ENCODE results near the gene EIF4E1B. TPM values are rescaled to one million over a fixed set of nuclear protein-coding genes. Genes with fewer than 3 reads are reported as not detected.
A peak's percentile ranks its signal among the peaks of the same experiment; 100 is the strongest.

Gene EIF4E1B
- total RNA-seq, 1 experiment from 2014 or later = not detected

- H3K27ac ChIP-seq (ENCODE audit: low read depth, low read length, poor library complexity, severe bottlenecking) = peak within 1 kb of the TSS; percentile 71
Measured at GRCh38 chr5:176609724-176610434, 20.6 kb upstream of the EIF4E1B start, which contains the start of gene GPRIN1. TSS of gene GPRIN1 (minus strand) at chr5:176610156. CDS start at chr5:176599834, 10,322 bp downstream.

GRCh38 chr5:176610435-176610773 is 20.1 kb upstream of the EIF4E1B start:
- POLR2A ChIA-PET (ENCODE audit: low non-redundant PET) = no interaction called here

More at GRCh38 chr5:176609724-176610434, 20.6 kb upstream of the EIF4E1B start, which contains the start of gene GPRIN1:
- intact Hi-C loops (cut with micrococcal nuclease; ENCODE audit: unreplicated experiment) = loop anchor here (2.0 kb wide), 1 partner anchor 73 kb away; the partner anchor contains the start of gene RNF44
- no TSS peak for BruUV-seq (replicated peaks)
- Histone ChIP-seq H3K4me1 (ENCODE audit: insufficient read depth, low read length, poor library complexity, severe bottlenecking) (peaks cover 9% of the 10 kb centered on the region), H3K36me3 (ENCODE audit: insufficient read depth, low read length, poor library complexity, severe bottlenecking) (no peaks in the 10 kb centered on the region), H3K4me3 (ENCODE audit: low read depth, low read length, poor library complexity, severe bottlenecking) (peak within 1 kb of the TSS; percentile 53), H3K9me3 (ENCODE audit: low read depth, low read length, poor library complexity, severe bottlenecking) (no peaks in the 10 kb centered on the region), H3K27me3 (replicated peaks; ENCODE audit: insufficient read depth, low read depth, low read length, poor library complexity) (no peaks in the 10 kb centered on the region)
- TF ChIP-seq EZH2 (IDR thresholded peaks at IDR 0.05; ENCODE audit: borderline replicate concordance, low read depth, low read length, poor library complexity, severe bottlenecking) = no peak
- TF ChIP-seq, protein P1, sequence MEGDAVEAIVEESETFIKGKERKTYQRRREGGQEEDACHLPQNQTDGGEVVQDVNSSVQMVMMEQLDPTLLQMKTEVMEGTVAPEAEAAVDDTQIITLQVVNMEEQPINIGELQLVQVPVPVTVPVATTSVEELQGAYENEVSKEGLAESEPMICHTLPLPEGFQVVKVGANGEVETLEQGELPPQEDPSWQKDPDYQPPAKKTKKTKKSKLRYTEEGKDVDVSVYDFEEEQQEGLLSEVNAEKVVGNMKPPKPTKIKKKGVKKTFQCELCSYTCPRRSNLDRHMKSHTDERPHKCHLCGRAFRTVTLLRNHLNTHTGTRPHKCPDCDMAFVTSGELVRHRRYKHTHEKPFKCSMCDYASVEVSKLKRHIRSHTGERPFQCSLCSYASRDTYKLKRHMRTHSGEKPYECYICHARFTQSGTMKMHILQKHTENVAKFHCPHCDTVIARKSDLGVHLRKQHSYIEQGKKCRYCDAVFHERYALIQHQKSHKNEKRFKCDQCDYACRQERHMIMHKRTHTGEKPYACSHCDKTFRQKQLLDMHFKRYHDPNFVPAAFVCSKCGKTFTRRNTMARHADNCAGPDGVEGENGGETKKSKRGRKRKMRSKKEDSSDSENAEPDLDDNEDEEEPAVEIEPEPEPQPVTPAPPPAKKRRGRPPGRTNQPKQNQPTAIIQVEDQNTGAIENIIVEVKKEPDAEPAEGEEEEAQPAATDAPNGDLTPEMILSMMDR (conservative IDR thresholded peaks at IDR 0.05; ENCODE audit: low read depth, low read length) = peak; percentile 24; the same call in 1 of the 2 replicates
- peak; percentile 71 for DNase-seq (ENCODE audit: low spot score)
- ChIA-PET POLR2A (ENCODE audit: low non-redundant PET) (no interaction called here), CTCF (no interaction called here)

GRCh38 chr5:176611435-176611834 is 19.0 kb upstream of the EIF4E1B start:
- ChIA-PET CTCF (no interaction called here), POLR2A (ENCODE audit: low non-redundant PET) (no interaction called here)
- Histone ChIP-seq H3K27ac (ENCODE audit: low read depth, low read length, poor library complexity, severe bottlenecking) (no peak overlapping the region), H3K4me1 (ENCODE audit: insufficient read depth, low read length, poor library complexity, severe bottlenecking) (peaks cover 3% of the 10 kb centered on the region), H3K27me3 (replicated peaks; ENCODE audit: insufficient read depth, low read depth, low read length, poor library complexity) (no peaks in the 10 kb centered on the region), H3K36me3 (ENCODE audit: insufficient read depth, low read length, poor library complexity, severe bottlenecking) (no peaks in the 10 kb centered on the region), H3K4me3 (ENCODE audit: low read depth, low read length, poor library complexity, severe bottlenecking) (no peak overlapping the region), H3K9me3 (ENCODE audit: low read depth, low read length, poor library complexity, severe bottlenecking) (no peaks in the 10 kb centered on the region)
- TF ChIP-seq, protein P1 (conservative IDR thresholded peaks at IDR 0.05; ENCODE audit: low read depth, low read length) = no peak
- no peak for TF ChIP-seq EZH2 (IDR thresholded peaks at IDR 0.05; ENCODE audit: borderline replicate concordance, low read depth, low read length, poor library complexity, severe bottlenecking)
- BruUV-seq (replicated peaks) = no TSS peak
- intact Hi-C loops (cut with micrococcal nuclease; ENCODE audit: unreplicated experiment) = loop anchor here (2.0 kb wide), 1 partner anchor 75 kb away; the partner anchor contains the start of gene RNF44
- peak; percentile 62 for DNase-seq (ENCODE audit: low spot score)

More at GRCh38 chr5:176610435-176610773, 20.1 kb upstream of the EIF4E1B start:
- intact Hi-C loops (cut with micrococcal nuclease; ENCODE audit: unreplicated experiment) = loop anchor here (2.0 kb wide), 1 partner anchor 74 kb away; the partner anchor contains the start of gene RNF44
- H3K27ac ChIP-seq (ENCODE audit: low read depth, low read length, poor library complexity, severe bottlenecking) = peak overlapping the region; percentile 71
- H3K27me3 ChIP-seq (replicated peaks; ENCODE audit: insufficient read depth, low read depth, low read length, poor library complexity) = no peaks in the 10 kb centered on the region
- TF ChIP-seq EZH2 (IDR thresholded peaks at IDR 0.05; ENCODE audit: borderline replicate concordance, low read depth, low read length, poor library complexity, severe bottlenecking) = no peak
- TF ChIP-seq, protein P1 (conservative IDR thresholded peaks at IDR 0.05; ENCODE audit: low read depth, low read length) = no peak
- DNase-seq (ENCODE audit: low spot score) = peak; percentile 28
- H3K36me3 ChIP-seq (ENCODE audit: insufficient read depth, low read length, poor library complexity, severe bottlenecking) = no peaks in the 10 kb centered on the region
- peaks cover 9% of the 10 kb centered on the region for H3K4me1 ChIP-seq (ENCODE audit: insufficient read depth, low read length, poor library complexity, severe bottlenecking)
- BruUV-seq (replicated peaks) = no TSS peak
- peak overlapping the region; percentile 53 for H3K4me3 ChIP-seq (ENCODE audit: low read depth, low read length, poor library complexity, severe bottlenecking)
- H3K9me3 ChIP-seq (ENCODE audit: low read depth, low read length, poor library complexity, severe bottlenecking) = no peaks in the 10 kb centered on the region
- CTCF ChIA-PET = no interaction called here
